Suprapubic skin (tissue), 4 donors: ENCODE measurements around the gene TRNP1. TPM values are rescaled to one million over a fixed set of nuclear protein-coding genes. Genes with fewer than 3 reads are reported as not detected.

ENCODE experiments used
- DNase-seq, 2 donors: peaks; one replicate each; pipeline ENCODE4 v3.0.0-alpha.2; 2019; ENCODE audit warnings: low spot score in 2 of 2
- H3K27ac ChIP-seq: fragments of 200-600 bp; sonication (generic); one replicate; pipeline ENCODE4 v1.5.1; 2019
- H3K27me3 ChIP-seq: fragments of 200-600 bp; sonication (generic); one replicate; pipeline ENCODE4 v1.5.1; 2019
- H3K36me3 ChIP-seq: fragments of 200-600 bp; sonication (generic); one replicate; pipeline ENCODE4 v1.5.1; 2019
- H3K4me1 ChIP-seq: fragments of 200-600 bp; sonication (generic); one replicate; pipeline ENCODE4 v1.5.1; 2019
- H3K4me3 ChIP-seq: fragments of 200-600 bp; sonication (generic); one replicate; pipeline ENCODE4 v1.5.1; 2019; ENCODE audit warnings: mild to moderate bottlenecking
- H3K9me3 ChIP-seq: fragments of 200-600 bp; sonication (generic); one replicate; pipeline ENCODE4 v1.5.1; 2019
- EP300 ChIP-seq: sonication (generic); formaldehyde crosslinking; IDR thresholded peaks from one replicate; pipeline ENCODE4 v1.6.1; 2017; ENCODE audit warnings: antibody characterized with exemption
- POLR2A ChIP-seq, 2 donors: fragments of 450-650 bp; IDR thresholded peaks; one replicate each; pipeline ENCODE4 v1.6.1; 2017; ENCODE audit warnings: antibody characterized with exemption in 2 of 2, mild to moderate bottlenecking in 2 of 2, moderate library complexity in 2 of 2
- POLR2AphosphoS5 ChIP-seq, 3 donors: sonication (generic); formaldehyde crosslinking; IDR thresholded peaks; one replicate each; pipeline ENCODE4 v1.6.1; 2017; ENCODE audit warnings: antibody characterized with exemption in 3 of 3
- WGBS: methylation state at CpG from one replicate; pipeline ENCODE4 v1.1.5; 2018; 5-methylcytosine and 5-hydroxymethylcytosine counted together
- total RNA-seq, 4 donors: library from RNA; depleted of rRNA; stranded (reverse); fragments of >200 nt; gene quantifications; one replicate each; pipeline ENCODE4 v1.1.0, GENCODE V29; 2016
- TF ChIP-seq, protein P1 (sequence below), 2 donors: fragments of 200-600 bp in 1 of 2; fragments of 450-650 bp in 1 of 2; sonication (generic) in 1 of 2; IDR thresholded peaks; one replicate each; pipeline ENCODE4 v1.5.1; 2016 to 2019; ENCODE audit warnings: antibody characterized with exemption in 2 of 2, mild to moderate bottlenecking in 1 of 2, moderate library complexity in 1 of 2

The TRNP1 gene
- total RNA-seq, 4 donors from 2014 or later = 7.9 to 41.7 (median 28.4) TPM

DNA sequence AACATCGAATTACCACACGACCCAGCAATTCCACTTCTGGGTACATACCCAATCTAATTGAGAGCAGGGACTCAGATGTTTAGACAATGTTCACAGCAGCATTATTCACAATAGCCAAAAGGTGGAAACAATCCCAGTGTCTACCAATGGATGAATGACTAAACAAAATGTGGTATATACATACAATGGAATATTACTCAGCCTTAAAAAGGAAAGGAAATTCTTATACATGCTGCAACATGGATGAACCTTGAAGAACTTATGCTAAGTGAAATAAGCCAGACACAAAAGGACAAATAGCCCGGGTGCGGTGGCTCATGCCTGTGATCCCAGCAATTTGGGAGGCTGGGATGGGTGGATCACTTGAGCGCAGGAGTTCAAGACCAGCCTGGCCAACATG, 40.1 kb upstream of the TRNP1 start:
- Histone ChIP-seq H3K4me1 (no peaks in the 10 kb centered on the region), H3K27me3 (peaks cover 19% of the 10 kb centered on the region), H3K27ac (no peak overlapping the region), H3K36me3 (peaks cover 15% of the 10 kb centered on the region), H3K4me3 (no peak overlapping the region), H3K9me3 (no peaks in the 10 kb centered on the region)
- WGBS = 93% methylated on average over 5 of the region's 5 CpGs
- TF ChIP-seq POLR2A (IDR thresholded peaks at IDR 0.05) (no peak), EP300 (no peak), POLR2AphosphoS5 (IDR thresholded peaks at IDR 0.05) (no peak)
- TF ChIP-seq, protein P1, sequence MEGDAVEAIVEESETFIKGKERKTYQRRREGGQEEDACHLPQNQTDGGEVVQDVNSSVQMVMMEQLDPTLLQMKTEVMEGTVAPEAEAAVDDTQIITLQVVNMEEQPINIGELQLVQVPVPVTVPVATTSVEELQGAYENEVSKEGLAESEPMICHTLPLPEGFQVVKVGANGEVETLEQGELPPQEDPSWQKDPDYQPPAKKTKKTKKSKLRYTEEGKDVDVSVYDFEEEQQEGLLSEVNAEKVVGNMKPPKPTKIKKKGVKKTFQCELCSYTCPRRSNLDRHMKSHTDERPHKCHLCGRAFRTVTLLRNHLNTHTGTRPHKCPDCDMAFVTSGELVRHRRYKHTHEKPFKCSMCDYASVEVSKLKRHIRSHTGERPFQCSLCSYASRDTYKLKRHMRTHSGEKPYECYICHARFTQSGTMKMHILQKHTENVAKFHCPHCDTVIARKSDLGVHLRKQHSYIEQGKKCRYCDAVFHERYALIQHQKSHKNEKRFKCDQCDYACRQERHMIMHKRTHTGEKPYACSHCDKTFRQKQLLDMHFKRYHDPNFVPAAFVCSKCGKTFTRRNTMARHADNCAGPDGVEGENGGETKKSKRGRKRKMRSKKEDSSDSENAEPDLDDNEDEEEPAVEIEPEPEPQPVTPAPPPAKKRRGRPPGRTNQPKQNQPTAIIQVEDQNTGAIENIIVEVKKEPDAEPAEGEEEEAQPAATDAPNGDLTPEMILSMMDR (IDR thresholded peaks at IDR 0.05) = no peak
- no peak for DNase-seq

DNA sequence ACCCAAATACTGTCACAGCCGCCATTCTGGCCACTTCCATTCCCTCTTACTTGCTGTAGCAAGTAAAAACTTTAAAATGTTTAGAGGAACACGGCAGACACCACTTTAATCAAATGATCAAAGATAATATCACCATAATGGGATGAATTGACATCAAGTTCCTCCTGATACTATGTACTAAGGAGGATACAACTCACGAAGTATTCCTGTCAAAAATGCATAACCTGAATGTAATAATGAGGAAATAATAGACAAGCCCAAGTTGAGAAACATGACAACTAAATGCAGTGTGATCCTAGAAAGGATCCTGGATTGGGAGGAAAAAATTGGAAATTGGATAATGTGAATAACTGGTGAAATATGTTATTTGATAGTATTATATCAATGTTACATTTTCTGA, 37.2 kb upstream of the TRNP1 start:
- Histone ChIP-seq H3K36me3 (peaks cover 4% of the 10 kb centered on the region), H3K9me3 (no peaks in the 10 kb centered on the region), H3K4me1 (peaks cover 25% of the 10 kb centered on the region), H3K4me3 (no peak overlapping the region), H3K27me3 (peaks cover 45% of the 10 kb centered on the region), H3K27ac (no peak overlapping the region)
- 88% methylated on average over 3 of the region's 3 CpGs for WGBS
- no peak for DNase-seq
- TF ChIP-seq EP300 (no peak), POLR2AphosphoS5 (IDR thresholded peaks at IDR 0.05) (no peak), POLR2A (IDR thresholded peaks at IDR 0.05) (no peak)
- TF ChIP-seq, protein P1 (IDR thresholded peaks at IDR 0.05) = no peak

DNA sequence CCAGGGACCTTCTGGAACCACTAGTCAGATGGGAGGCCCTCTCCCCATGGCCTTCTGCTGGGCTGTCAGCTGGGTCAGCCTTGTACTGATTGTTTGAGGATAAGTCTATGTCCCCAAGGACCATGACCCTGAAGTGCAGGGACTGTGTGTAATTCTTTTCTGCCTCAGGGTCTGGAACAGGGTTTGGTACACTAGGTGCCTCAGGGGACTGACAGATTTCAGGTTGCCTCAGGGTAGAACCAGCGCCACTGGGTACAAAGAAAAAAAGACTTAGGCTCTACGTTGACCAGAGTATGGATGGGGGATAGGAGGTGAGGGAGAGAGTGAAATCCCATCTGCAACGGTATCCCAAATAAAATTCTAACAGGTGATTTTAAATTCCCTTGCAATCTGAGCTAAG, 36.2 kb upstream of the TRNP1 start:
- Histone ChIP-seq H3K4me3 (no peak overlapping the region), H3K27me3 (peaks cover 45% of the 10 kb centered on the region), H3K4me1 (peaks cover 29% of the 10 kb centered on the region), H3K36me3 (no peaks in the 10 kb centered on the region), H3K27ac (no peak overlapping the region), H3K9me3 (no peaks in the 10 kb centered on the region)
- TF ChIP-seq POLR2AphosphoS5 (IDR thresholded peaks at IDR 0.05) (no peak), EP300 (no peak), POLR2A (IDR thresholded peaks at IDR 0.05) (no peak)
- TF ChIP-seq, protein P1 (IDR thresholded peaks at IDR 0.05) = no peak
- WGBS = 88% methylated on average over 3 of the region's 3 CpGs
- no peak for DNase-seq

DNA sequence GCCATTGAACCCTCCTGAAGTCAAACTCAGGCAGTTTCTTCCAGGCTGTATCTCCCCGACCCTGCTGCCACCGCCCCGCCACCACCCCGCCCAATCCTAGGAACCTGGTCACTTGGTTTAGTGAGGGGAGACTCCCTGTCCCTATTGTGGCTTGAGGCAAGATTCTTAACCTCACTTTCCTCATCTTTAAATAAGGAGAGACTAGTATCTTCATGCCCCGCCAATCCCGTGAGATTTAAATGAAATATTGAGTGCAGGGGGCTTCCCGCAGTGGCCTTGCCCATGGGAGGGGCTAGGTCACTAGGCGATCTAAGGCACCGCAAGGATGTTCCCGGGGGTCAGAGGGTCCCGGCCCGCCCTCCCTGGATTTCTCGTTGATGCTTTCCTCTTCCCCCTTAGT, 34.2 kb upstream of the TRNP1 start:
- WGBS = 21% methylated on average over 13 of the region's 13 CpGs
- DNase-seq = no peak
- no peaks in the 10 kb centered on the region for H3K9me3 ChIP-seq
- H3K27me3 ChIP-seq = peaks cover 44% of the 10 kb centered on the region
- no peak overlapping the region for H3K27ac ChIP-seq
- TF ChIP-seq POLR2A (IDR thresholded peaks at IDR 0.05) (no peak), POLR2AphosphoS5 (IDR thresholded peaks at IDR 0.05) (no peak), EP300 (no peak)
- TF ChIP-seq, protein P1 (IDR thresholded peaks at IDR 0.05) = no peak
- peaks cover 29% of the 10 kb centered on the region for H3K4me1 ChIP-seq
- H3K36me3 ChIP-seq = no peaks in the 10 kb centered on the region
- peak overlapping the region; percentile 81 for H3K4me3 ChIP-seq

DNA sequence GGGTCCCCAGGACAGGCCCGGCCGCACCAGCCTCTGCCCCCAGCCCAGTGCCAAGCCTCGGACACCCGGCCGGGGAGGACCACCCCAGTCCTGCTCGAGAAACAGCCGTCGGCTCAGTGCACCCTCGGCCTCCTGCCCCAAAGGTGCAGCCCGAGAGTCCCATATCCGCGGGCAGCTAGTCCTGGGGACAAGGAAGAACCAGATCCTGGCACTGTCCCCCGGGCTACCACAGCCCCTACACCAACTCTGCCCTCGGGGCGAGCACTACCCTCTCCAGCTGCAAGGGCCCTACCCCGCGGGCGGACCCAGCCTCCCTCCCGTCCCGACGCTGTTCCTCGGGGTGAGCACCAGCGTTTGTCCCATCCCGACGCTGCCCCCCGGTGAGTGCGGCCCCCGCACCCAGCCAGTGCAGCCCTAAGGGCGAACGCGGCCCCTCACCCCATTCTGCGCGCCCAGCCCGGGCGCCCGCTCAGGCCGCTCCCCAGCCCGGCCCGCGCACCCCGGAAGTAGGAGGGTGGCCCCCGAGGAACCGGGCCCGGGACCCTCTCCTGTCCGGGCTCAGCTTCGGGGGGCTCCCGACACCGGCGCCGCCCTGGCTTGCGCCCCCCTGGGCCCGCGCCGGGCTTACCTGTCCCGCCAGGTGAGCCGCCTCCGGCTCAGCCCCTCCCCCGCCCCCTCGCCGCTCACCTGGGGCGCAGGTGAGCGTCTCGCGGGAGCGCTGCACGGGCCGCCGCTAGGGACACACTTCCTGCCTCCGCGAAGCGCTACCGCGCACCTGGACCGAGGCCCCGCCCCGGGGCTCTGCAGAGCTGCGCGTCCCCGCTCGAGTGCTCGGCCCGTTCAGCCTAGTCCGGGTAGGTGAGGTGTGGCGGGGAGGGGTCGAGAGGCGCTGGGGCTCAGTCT, 33.5 kb upstream of the TRNP1 start, which contains the start of gene KDF1:
KDF1 (minus strand) TSS at position 747 of the 903 bp plus-strand sequence. CDS start 8,088 bp downstream, outside the sequence.
- no peak for DNase-seq
- 0% methylated on average over 17 of the region's 86 CpGs for WGBS
- Histone ChIP-seq H3K36me3 (no peaks in the 10 kb centered on the region), H3K27ac (peak within 1 kb of the TSS; percentile 84), H3K4me1 (peaks cover 29% of the 10 kb centered on the region), H3K27me3 (peaks cover 42% of the 10 kb centered on the region), H3K9me3 (no peaks in the 10 kb centered on the region), H3K4me3 (peak within 1 kb of the TSS; percentile 81)
- TF ChIP-seq POLR2AphosphoS5 (IDR thresholded peaks at IDR 0.05) (peak in 1 of 3 donors; percentile 53), EP300 (no peak), POLR2A (IDR thresholded peaks at IDR 0.05) (no peak)
- TF ChIP-seq, protein P1 (IDR thresholded peaks at IDR 0.05) = peak in 1 of 2 donors; percentile 13
